ENCODE measurements around the gene PATL1. TPM values are rescaled to one million over a fixed set of nuclear protein-coding genes. Genes with fewer than 3 reads are reported as not detected.

Gene PATL1
- total RNA-seq (2022; extraction: Qiagen RNA extraction; ENCODE audit: low read depth) = 38.7 to 49.2 TPM (median 47.1 TPM) in 5 replicates

GRCh38 chr11:59668950-59669610 is at the start of gene PATL1:
Gene PATL1 (minus strand): TSS chr11:59669037. CDS start chr11:59668895, 142 bp downstream.

DNA sequence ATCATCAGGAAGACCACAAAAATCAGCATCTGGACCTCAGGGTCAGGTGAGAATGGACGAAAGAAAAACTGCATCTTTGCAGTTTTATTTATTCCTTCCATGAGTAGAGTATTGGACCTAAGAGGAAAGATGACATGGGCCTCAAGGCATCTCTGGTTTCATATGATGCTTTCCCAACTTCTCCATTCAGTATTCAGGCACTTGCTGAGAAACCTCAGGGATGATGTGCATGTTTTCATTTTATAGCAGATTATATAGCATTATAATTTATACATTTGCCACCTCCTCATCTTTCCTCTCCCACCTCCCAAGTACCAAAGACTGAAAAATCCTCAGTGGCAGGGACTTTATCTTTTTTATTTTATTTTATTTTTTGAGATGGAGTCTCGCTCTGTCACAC is 44.9 kb upstream of the PATL1 start, which contains the start of gene OR10V1:
TSS of gene OR10V1 (minus strand) at position 101 of the 400 bp plus-strand sequence. CDS start at position 101, 0 bp downstream.

DNA sequence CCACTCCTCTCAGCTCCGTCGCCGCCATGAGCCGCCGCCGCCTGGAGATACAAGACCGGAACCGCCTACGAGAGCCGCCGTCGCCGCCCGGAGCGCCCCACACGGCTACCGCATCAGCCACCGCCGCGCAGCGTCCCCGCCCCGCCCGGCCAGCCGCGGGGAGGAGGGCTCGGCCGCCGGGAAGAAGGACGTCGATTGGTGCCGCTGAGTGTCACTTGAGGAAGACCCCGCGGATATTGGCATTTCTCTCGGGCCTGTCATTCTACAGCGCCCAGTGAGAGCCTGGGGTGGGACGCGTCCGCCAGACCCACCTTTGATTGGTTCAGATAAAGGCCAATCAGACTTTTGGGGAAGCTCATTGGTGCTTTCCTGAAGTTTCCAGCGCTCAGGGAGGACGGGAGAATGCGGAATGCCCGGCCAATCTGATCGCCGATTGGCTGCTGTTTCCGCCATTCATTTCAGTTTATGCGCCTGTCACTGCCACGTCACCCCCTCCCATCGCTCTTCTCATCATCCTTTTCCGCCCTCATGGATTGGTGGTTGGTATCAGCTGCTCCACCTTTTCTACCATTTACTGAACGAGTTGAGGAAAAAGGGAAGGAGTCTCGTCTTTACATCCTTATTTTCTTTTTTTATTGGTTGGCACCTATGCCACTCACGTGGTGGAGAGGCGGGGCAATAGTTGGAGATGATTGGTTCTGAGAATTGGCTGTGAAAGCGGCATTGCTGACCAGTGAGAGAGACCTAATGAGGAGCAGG is 53.0 kb downstream of the PATL1 start, which contains the start of gene OSBP:
TSS of gene OSBP (minus strand) at position 138 of the 759 bp plus-strand sequence. CDS start at position 28, 110 bp downstream.

Other genes starting within 250 kb of the PATL1 start
- gene OR5A2, start 242.6 kb downstream of the PATL1 start, total RNA-seq (2022; extraction: Qiagen RNA extraction; ENCODE audit: low read depth) = not detected in 5 replicates
- gene OR5A1, start 232.6 kb downstream of the PATL1 start, total RNA-seq (2022; extraction: Qiagen RNA extraction; ENCODE audit: low read depth) = not detected in 5 replicates
- not detected in 5 replicates for gene OR4D6, start 212.1 kb downstream of the PATL1 start, total RNA-seq (2022; extraction: Qiagen RNA extraction; ENCODE audit: low read depth)
- gene OR4D10, start 195.7 kb downstream of the PATL1 start, total RNA-seq (2022; extraction: Qiagen RNA extraction; ENCODE audit: low read depth) = not detected in 5 replicates
- gene OR4D11, start 165.5 kb downstream of the PATL1 start, total RNA-seq (2022; extraction: Qiagen RNA extraction; ENCODE audit: low read depth) = not detected in 5 replicates
- not detected in 5 replicates for gene OR4D9, start 157.5 kb downstream of the PATL1 start, total RNA-seq (2022; extraction: Qiagen RNA extraction; ENCODE audit: low read depth)
- gene OSBP, start 53.3 kb downstream of the PATL1 start, total RNA-seq (2022; extraction: Qiagen RNA extraction; ENCODE audit: low read depth) = 26.7 to 29.9 TPM (median 27.4 TPM) in 5 replicates
- gene OR10V1, start 44.8 kb upstream of the PATL1 start, total RNA-seq (2022; extraction: Qiagen RNA extraction; ENCODE audit: low read depth) = not detected in 5 replicates
- 24.1 to 30.8 TPM (median 29.3 TPM) in 5 replicates for gene STX3, start 86.3 kb upstream of the PATL1 start, total RNA-seq (2022; extraction: Qiagen RNA extraction; ENCODE audit: low read depth)
- gene MRPL16, start 141.7 kb upstream of the PATL1 start, total RNA-seq (2022; extraction: Qiagen RNA extraction; ENCODE audit: low read depth) = 60.2 to 66.4 TPM (median 65.1 TPM) in 5 replicates
- gene CBLIF, start 176.5 kb upstream of the PATL1 start, total RNA-seq (2022; extraction: Qiagen RNA extraction; ENCODE audit: low read depth) = not detected in 5 replicates
- 0.15 to 0.50 TPM (median 0.43 TPM) in 5 replicates for gene TCN1, start 197.4 kb upstream of the PATL1 start, total RNA-seq (2022; extraction: Qiagen RNA extraction; ENCODE audit: low read depth)
- not detected in 5 replicates for gene OOSP3, start 209.7 kb upstream of the PATL1 start, total RNA-seq (2022; extraction: Qiagen RNA extraction; ENCODE audit: low read depth)

All from A549 treated with RU486 at 1 μM for 4 hours (cell line).